Adrenal gland (tissue), 12 donors: ENCODE results near the gene MEX3A. TPM values are rescaled to one million over a fixed set of nuclear protein-coding genes. Genes with fewer than 3 reads are reported as not detected.
A peak's percentile ranks its signal among the peaks of the same experiment; 100 is the strongest.

ENCODE experiments used
- DNase-seq, 7 donors: peaks; one replicate each; pipeline ENCODE4 v3.0.0-alpha.2; 2019 to 2020
- H3K27ac ChIP-seq, 5 donors: fragments of 200-600 bp; sonication (generic) in 4 of 5; 1 replicate in 3 of 5; 2 replicates in 2 of 5; pipeline versions ENCODE4 v1.5.1 to v1.8.0; 2016 to 2020; ENCODE audit warnings: mild to moderate bottlenecking in 1 of 5
- H3K27me3 ChIP-seq: fragments of 200-600 bp; 2 replicates; pipeline ENCODE4 v1.8.0; 2021
- H3K36me3 ChIP-seq, 2 donors: fragments of 200-600 bp; replicated peaks in 1 of 2; 1 replicate in 1 of 2; 2 replicates in 1 of 2; pipeline versions ENCODE4 v1.5.1 to v1.8.0; 2018 to 2022
- H3K4me1 ChIP-seq, 2 donors: fragments of 200-600 bp; replicated peaks in 1 of 2; 1 replicate in 1 of 2; 2 replicates in 1 of 2; pipeline versions ENCODE4 v1.5.1 to v1.8.0; 2018 to 2021
- H3K4me3 ChIP-seq, 4 donors: fragments of 200-600 bp; sonication (generic) in 3 of 4; one replicate each; pipeline ENCODE4 v1.5.1; 2016 to 2018
- H3K9me3 ChIP-seq, 3 donors: fragments of 200-600 bp; sonication (generic) in 1 of 3; replicated peaks in 1 of 3; 1 replicate in 2 of 3; 2 replicates in 1 of 3; pipeline versions ENCODE4 v1.5.1 to v1.8.0; 2016 to 2021
- CTCF ChIP-seq, 6 experiments: fragments of 450-650 bp in 4 of 6; fragments of 200-600 bp in 2 of 6; sonication (generic) in 1 of 6; IDR thresholded peaks; 1 replicate in 5 of 6; 2 replicates in 1 of 6; pipeline versions ENCODE4 v1.5.1 to v1.8.0; 2016 to 2021; ENCODE audit warnings: antibody characterized with exemption in 6 of 6, mild to moderate bottlenecking in 2 of 6, moderate library complexity in 1 of 6
- POLR2A ChIP-seq, 2 donors: fragments of 450-650 bp; IDR thresholded peaks; one replicate each; pipeline ENCODE4 v1.6.1; 2017; ENCODE audit warnings: antibody characterized with exemption in 2 of 2, mild to moderate bottlenecking in 2 of 2, moderate library complexity in 1 of 2
- WGBS, 4 donors: extraction: QIAGEN DNeasy Blood & Tissue Kit in 2 of 4; methylation state at CpG; one replicate each; pipeline versions ENCODE4 v1.1.5 to v1.1.7; 2013 to 2017; 5-methylcytosine and 5-hydroxymethylcytosine counted together
- intact Hi-C, 2 donors: fragments of 100-400 bp; cut with DNase I; formaldehyde crosslinking; loops; one replicate each; pipeline versions ENCODE4 v1.14.1 to v1.15.0; 2022 to 2023
- polyA plus RNA-seq, 3 donors: library from polyadenylated mRNA; stranded (reverse); fragments of 200-250 nt in 2 of 3; fragments of 350-450 nt in 1 of 3; fragmentation: Illumina TruSeq in 1 of 3; extraction: RNeasy Lipid Tissue Mini Kit (QIAGEN cat#74804) in 1 of 3; gene quantifications; one replicate each; pipeline ENCODE4 v1.2.3, GENCODE V29; 2013 to 2014
- total RNA-seq, 9 donors: library from RNA; depleted of rRNA in 4 of 9; stranded (reverse); fragments of >200 nt in 4 of 9; fragments of 120-200 nt in 1 of 9; fragmentation: NEBNext Ultra II Directional in 1 of 9; extraction: Animal tissue kit (Norgen Biotek cat#: 25700) in 1 of 9; gene quantifications; one replicate each; pipeline versions ENCODE4 v1.1.0 to v1.2.4, GENCODE V29; 2013 to 2023
- donor health status: healthy with polysubstance abuse.
- donor health status: Bipolar disorder and iron deficiency.
- donor health status: DM: yes; HTN: yes; CAD: no.
- donor health status: DM: no; HTN: no; CAD: no.
- donor health status: DM: no; HTN: no; CAD: no.
- donor health status: DM: yes; HTN: yes; CAD: no.

The MEX3A gene
- total and polyA plus RNA-seq, 12 donors = 0.09 to 2.4 (median 0.37) TPM

GRCh38 chr1:156104861-156105832, 22.9 kb upstream of the MEX3A start:
- peaks cover 11 to 69% of the 10 kb centered on the region in 2 donors for H3K4me1 ChIP-seq
- no peak for DNase-seq
- H3K27ac ChIP-seq = peak overlapping the region in 4 of 5 donors; percentile 75 to 97 (median 90)
- H3K9me3 ChIP-seq = no peaks in the 10 kb centered on the region
- TF ChIP-seq CTCF (IDR thresholded peaks at IDR 0.05) (no peak), POLR2A (IDR thresholded peaks at IDR 0.05) (no peak)
- intact Hi-C loops = no loop called here
- no peaks in the 10 kb centered on the region for H3K36me3 ChIP-seq
- peak overlapping the region in 1 of 4 donors; percentile 38 for H3K4me3 ChIP-seq
- 45 to 61% (median 59%) methylated on average over 9 to 11 of the region's 11 CpGs for WGBS, 4 donors
- H3K27me3 ChIP-seq = no peaks in the 10 kb centered on the region

GRCh38 chr1:156104065-156104810, 22.0 kb upstream of the MEX3A start:
- intact Hi-C loops = no loop called here
- H3K4me1 ChIP-seq = peaks cover 11 to 69% of the 10 kb centered on the region in 2 donors
- H3K4me3 ChIP-seq = no peak overlapping the region
- TF ChIP-seq CTCF (IDR thresholded peaks at IDR 0.05) (no peak), POLR2A (IDR thresholded peaks at IDR 0.05) (no peak)
- no peaks in the 10 kb centered on the region for H3K9me3 ChIP-seq
- H3K27me3 ChIP-seq = no peaks in the 10 kb centered on the region
- 36 to 55% (median 43%) methylated on average over 9 to 15 of the region's 15 CpGs for WGBS, 4 donors
- H3K27ac ChIP-seq = peak overlapping the region in 3 of 5 donors; percentile 1 to 97 (median 91)
- DNase-seq = peak in 3 of 7 donors; percentile 48 to 78 (median 61)
- no peaks in the 10 kb centered on the region for H3K36me3 ChIP-seq

- TF ChIP-seq CTCF (IDR thresholded peaks at IDR 0.05) = no peak
- TF ChIP-seq POLR2A (IDR thresholded peaks at IDR 0.05) = no peak
- H3K27me3 ChIP-seq = no peaks in the 10 kb centered on the region
- DNase-seq = peak in 1 of 7 donors; percentile 65
- H3K9me3 ChIP-seq = no peaks in the 10 kb centered on the region
- no peaks in the 10 kb centered on the region for H3K36me3 ChIP-seq
- no peak overlapping the region for H3K4me3 ChIP-seq
- peaks cover 11 to 64% of the 10 kb centered on the region in 2 donors for H3K4me1 ChIP-seq
- WGBS, 4 donors = 63 to 91% (median 67%) methylated on average over 7 to 9 of the region's 9 CpGs
- intact Hi-C loops = no loop called here
- H3K27ac ChIP-seq = peak overlapping the region in 3 of 5 donors; percentile 11 to 97 (median 91)
These were observed 21.3 kb upstream of the MEX3A start for GRCh38 chr1:156103521-156103947.
